ENCODE measurements around the gene RNU1-2.
"Not testable (repeated sequence)": the region's sequence is repeated elsewhere in the genome, so short reads cannot be mapped to it uniquely, and the experiment has no call there.

RNU1-2 gene

DNA sequence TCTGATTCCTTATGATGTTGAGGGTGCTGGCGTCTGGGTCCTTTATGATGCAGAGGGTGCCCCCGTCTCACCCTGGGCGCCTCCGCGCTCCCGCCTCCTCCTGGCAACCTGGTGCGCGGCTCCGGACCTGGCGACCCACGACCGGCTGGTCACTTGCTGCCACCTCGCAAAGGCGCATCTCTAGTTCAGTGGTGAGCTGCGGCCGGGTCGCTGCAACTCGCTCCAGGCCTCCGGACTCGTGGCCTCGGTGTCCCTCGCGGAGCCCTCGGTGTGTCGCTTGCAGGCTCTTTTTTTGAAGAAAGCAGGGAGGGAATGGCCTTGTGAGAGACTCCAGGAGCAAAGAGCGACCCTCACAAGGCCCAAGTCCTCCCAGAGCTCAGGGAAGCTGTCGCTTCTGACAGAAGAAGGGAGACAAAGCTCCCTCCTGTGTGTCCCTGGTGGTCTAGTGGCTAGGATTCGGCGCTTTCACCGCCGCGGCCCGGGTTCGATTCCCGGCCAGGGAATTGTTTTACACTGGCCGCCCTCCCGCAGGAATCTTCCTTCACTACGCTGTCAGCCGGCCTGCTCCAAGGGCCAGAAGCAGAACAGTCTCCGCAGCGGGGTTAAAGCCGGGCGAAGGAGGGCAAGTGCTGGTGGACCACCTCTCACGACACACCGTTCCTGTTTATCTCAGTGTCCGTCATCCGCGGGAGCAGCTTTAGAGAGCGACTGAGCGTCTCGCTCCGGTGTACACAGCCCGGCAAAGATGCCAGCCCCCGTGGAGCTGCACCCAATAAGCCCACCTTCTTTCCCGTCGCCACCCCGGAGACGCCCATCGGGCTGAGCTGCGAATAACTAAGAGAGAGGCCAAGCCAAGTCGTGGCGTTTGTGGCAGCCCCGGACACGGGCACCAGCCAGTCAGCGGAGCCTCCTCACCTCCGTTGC lies 23.4 kb upstream of the RNU1-2 start:
- peak overlapping the region in 1 of 2 donors; percentile 28 for H3K4me3 ChIP-seq (ENCODE audit: low read depth in 1 of 2, low read length in 2 of 2)
- H3K27ac ChIP-seq (ENCODE audit: low read depth, low read length); H3K9ac ChIP-seq (ENCODE audit: low read length); H3K36me3 ChIP-seq (ENCODE audit: insufficient read depth, low read length); H3K9me3 ChIP-seq (ENCODE audit: low read length); H3K27me3 ChIP-seq (ENCODE audit: control insufficient read depth in 1 of 2, insufficient read depth in 2 of 2, low read length in 2 of 2); H3K4me1 ChIP-seq (ENCODE audit: insufficient read depth, low read length): not testable (repeated sequence)

DNA sequence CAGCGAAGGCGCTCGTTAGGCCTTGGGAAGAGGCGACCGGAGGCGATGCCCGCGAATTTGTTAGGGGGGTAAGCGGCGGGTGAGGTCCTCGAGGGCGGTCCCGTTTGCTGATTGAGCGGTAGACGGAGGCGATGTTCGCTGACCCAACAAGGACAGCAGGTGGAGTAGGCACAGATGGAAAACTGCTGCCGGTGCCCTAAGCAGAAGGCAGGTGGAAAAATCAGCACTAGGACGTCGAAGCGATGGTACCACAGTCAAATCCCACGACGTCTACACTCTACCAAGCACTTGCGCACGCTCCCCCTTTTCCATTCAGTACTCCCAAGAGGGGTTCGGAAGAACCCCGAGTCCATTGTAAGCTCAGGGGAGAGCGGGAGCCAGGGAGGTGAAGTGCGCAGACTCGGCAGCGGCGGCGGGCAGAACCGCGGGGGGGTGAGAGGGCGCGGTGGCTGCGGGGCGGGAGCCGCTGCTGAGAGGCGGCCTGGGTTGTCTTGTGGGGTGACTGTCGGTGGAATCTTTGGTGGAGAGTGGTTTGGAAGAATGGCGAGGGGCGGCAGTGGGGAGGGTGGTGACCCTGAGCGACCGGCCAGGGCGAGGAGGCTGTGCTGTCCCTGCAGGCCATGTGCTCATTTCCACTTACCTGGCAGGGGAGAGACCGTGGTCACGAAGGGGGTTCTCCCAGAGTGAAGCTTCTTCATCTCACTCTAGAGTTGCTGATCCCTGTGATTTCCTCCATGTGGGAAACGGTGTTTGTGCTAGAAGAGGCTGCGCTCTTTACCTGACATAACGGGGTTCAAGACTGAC lies 22.5 kb upstream of the RNU1-2 start:
- not testable (repeated sequence) for H3K9me3 ChIP-seq (ENCODE audit: low read length); H3K4me1 ChIP-seq (ENCODE audit: insufficient read depth, low read length); H3K9ac ChIP-seq (ENCODE audit: low read length); H3K27me3 ChIP-seq (ENCODE audit: control insufficient read depth in 1 of 2, insufficient read depth in 2 of 2, low read length in 2 of 2); H3K27ac ChIP-seq (ENCODE audit: low read depth, low read length); H3K4me3 ChIP-seq (ENCODE audit: low read depth in 1 of 2, low read length in 2 of 2); H3K36me3 ChIP-seq (ENCODE audit: insufficient read depth, low read length)

DNA sequence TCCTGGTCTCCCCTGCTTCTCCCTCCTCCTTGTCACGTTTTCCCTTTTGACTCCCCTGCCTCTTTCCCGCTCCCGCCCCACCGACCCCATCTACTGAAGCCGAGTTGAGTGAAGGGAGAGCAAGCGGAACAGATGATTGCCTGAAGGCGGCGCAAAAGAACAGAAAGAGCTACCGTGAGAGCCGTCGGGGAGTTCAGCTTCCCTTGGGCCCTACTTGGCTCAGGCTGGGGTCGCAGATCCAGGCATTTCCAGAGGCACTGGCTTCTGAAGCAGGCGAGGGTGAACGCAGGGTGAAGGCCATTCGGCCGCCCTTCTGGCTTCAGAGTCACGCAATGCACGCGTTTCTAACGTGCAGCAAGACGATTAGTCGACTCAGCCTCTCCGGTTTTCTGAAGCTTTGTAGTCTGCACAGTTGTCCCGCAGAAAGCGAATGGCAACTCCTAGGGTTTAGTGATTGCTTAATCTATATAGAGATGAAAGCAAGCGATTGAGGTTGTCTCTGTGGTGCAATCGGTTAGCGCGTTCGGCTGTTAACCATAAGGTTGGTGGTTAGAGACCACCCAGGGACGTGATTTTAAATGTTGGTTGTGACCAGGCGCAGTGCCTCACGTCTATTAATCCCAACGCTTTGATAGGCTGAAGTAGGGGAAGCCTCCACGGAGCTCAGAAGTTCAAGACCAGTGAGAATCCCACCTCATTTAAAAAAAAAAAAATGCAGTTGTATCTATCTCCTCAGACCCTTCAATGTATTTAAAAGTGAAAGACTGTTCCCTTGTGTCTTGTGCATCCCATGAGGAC lies 20.6 kb upstream of the RNU1-2 start:
- not testable (repeated sequence) for H3K27me3 ChIP-seq (ENCODE audit: control insufficient read depth in 1 of 2, insufficient read depth in 2 of 2, low read length in 2 of 2); H3K4me1 ChIP-seq (ENCODE audit: insufficient read depth, low read length); H3K9ac ChIP-seq (ENCODE audit: low read length); H3K9me3 ChIP-seq (ENCODE audit: low read length); H3K36me3 ChIP-seq (ENCODE audit: insufficient read depth, low read length); H3K27ac ChIP-seq (ENCODE audit: low read depth, low read length); H3K4me3 ChIP-seq (ENCODE audit: low read depth in 1 of 2, low read length in 2 of 2)

DNA sequence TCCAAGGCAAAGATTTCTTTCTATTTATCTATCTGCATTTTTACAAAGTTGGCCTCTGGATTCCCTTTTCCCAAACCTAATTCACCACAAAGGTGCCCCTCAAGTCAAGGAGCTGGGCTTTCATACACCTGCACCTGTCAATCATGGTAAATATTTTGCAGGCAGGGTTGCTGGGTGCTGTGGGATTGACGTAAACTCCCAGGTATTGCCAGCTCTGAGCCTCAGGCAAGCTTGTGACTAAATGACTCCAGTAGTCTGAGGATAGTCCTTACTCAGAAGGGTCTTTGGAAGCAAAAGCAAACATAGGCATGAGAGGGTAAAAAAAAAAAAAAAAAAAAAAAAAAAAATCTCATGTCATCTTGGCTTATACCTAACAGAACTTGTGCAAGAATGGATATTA lies 14.0 kb upstream of the RNU1-2 start:
- H3K27ac ChIP-seq (ENCODE audit: low read depth, low read length); H3K9ac ChIP-seq (ENCODE audit: low read length); H3K27me3 ChIP-seq (ENCODE audit: control insufficient read depth in 1 of 2, insufficient read depth in 2 of 2, low read length in 2 of 2); H3K36me3 ChIP-seq (ENCODE audit: insufficient read depth, low read length); H3K4me3 ChIP-seq (ENCODE audit: low read depth in 1 of 2, low read length in 2 of 2); H3K4me1 ChIP-seq (ENCODE audit: insufficient read depth, low read length); H3K9me3 ChIP-seq (ENCODE audit: low read length): not testable (repeated sequence)

DNA sequence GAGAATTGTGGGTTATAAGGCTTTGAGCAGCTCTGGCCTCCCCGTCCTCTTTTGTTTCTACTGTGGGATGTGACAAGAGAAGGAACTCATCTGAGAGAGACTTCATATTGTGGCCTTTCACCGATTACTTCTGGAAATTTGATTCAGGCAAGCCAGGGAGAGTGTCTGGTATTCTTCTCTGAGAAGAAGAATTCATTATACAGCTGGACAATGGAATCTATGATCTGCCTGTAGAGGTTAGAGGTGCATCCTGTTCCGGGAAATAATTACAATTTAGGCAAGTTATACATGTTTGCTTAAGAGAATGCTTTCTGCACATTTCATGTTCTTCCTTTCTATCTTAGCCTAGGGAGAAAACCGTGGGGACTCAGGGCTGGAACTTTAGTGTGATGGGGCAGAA lies 12.8 kb upstream of the RNU1-2 start:
- no peak overlapping the region for H3K9ac ChIP-seq (ENCODE audit: low read length)
- H3K27ac ChIP-seq (ENCODE audit: low read depth, low read length) = no peak overlapping the region
- H3K27me3 ChIP-seq (ENCODE audit: control insufficient read depth in 1 of 2, insufficient read depth in 2 of 2, low read length in 2 of 2) = peaks cover 0 to 4% of the 10 kb centered on the region in 2 donors
- no peaks in the 10 kb centered on the region for H3K36me3 ChIP-seq (ENCODE audit: insufficient read depth, low read length)
- no peak overlapping the region for H3K4me3 ChIP-seq (ENCODE audit: low read depth in 1 of 2, low read length in 2 of 2)
- H3K4me1 ChIP-seq (ENCODE audit: insufficient read depth, low read length) = no peaks in the 10 kb centered on the region
- no peaks in the 10 kb centered on the region for H3K9me3 ChIP-seq (ENCODE audit: low read length)

DNA sequence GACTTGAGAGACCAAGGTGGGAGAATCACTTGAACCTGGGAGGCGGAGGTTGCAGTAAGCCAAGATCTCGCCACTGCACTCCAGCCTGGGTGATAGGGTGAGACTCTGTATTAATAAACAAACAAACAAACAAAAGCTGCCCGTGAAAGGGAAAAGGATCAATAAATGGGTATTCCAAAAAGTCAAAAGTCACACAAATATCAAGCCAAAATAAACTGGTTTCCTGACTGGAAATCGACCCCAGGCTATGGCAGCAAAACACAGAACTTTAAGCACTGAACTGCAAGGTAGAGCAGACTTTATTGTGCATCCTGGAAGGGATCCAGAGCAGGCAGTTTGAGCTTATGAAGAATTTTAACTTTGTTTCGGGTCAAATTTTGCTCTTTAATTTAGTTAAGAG lies 11.3 kb upstream of the RNU1-2 start:
- not testable (repeated sequence) for H3K36me3 ChIP-seq (ENCODE audit: insufficient read depth, low read length); H3K4me1 ChIP-seq (ENCODE audit: insufficient read depth, low read length); H3K27ac ChIP-seq (ENCODE audit: low read depth, low read length); H3K4me3 ChIP-seq (ENCODE audit: low read depth in 1 of 2, low read length in 2 of 2); H3K27me3 ChIP-seq (ENCODE audit: control insufficient read depth in 1 of 2, insufficient read depth in 2 of 2, low read length in 2 of 2); H3K9me3 ChIP-seq (ENCODE audit: low read length); H3K9ac ChIP-seq (ENCODE audit: low read length)

DNA sequence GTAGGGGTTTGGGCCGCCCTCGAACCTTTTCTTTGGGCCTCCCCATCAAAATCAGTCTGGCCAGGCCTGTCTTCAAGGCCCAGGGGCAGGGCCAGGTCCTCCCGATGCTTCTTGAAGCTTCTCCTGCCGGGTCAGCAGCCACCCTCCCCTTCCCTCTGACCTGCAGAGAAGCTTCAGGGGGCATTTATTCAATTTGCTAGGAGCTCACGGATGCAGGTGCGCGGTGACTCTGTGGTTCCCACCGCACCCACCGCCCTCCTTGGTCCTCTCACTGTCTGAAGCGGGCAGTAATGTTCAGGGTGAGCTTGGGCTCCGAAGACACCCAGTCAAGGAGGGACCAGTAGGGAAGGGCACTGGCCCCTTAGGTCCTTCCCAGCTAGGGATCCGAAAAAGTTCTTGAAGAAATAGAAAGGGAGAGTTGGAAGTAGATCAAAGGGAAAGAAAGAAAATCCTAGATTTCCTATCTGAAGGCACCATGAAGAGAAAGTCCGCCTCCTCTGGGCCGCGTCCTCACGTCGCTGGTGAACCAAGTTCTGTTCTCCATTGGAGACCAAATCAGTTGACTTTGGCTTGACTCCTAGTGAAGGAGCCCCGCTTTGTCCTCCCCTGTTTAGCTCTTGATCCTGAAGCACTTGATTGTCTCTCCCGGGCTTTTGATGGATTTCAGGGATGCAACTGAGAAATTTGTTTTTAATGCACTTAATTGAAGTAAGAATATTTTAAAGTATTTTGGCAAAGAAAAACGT lies 8.7 kb upstream of the RNU1-2 start:
- no peak overlapping the region for H3K4me3 ChIP-seq (ENCODE audit: low read depth in 1 of 2, low read length in 2 of 2)
- no peaks in the 10 kb centered on the region for H3K36me3 ChIP-seq (ENCODE audit: insufficient read depth, low read length)
- no peak overlapping the region for H3K9ac ChIP-seq (ENCODE audit: low read length)
- H3K9me3 ChIP-seq (ENCODE audit: low read length) = no peaks in the 10 kb centered on the region
- no peaks in the 10 kb centered on the region for H3K27me3 ChIP-seq (ENCODE audit: control insufficient read depth in 1 of 2, insufficient read depth in 2 of 2, low read length in 2 of 2)
- H3K27ac ChIP-seq (ENCODE audit: low read depth, low read length) = no peak overlapping the region
- peaks cover 4% of the 10 kb centered on the region for H3K4me1 ChIP-seq (ENCODE audit: insufficient read depth, low read length)

DNA sequence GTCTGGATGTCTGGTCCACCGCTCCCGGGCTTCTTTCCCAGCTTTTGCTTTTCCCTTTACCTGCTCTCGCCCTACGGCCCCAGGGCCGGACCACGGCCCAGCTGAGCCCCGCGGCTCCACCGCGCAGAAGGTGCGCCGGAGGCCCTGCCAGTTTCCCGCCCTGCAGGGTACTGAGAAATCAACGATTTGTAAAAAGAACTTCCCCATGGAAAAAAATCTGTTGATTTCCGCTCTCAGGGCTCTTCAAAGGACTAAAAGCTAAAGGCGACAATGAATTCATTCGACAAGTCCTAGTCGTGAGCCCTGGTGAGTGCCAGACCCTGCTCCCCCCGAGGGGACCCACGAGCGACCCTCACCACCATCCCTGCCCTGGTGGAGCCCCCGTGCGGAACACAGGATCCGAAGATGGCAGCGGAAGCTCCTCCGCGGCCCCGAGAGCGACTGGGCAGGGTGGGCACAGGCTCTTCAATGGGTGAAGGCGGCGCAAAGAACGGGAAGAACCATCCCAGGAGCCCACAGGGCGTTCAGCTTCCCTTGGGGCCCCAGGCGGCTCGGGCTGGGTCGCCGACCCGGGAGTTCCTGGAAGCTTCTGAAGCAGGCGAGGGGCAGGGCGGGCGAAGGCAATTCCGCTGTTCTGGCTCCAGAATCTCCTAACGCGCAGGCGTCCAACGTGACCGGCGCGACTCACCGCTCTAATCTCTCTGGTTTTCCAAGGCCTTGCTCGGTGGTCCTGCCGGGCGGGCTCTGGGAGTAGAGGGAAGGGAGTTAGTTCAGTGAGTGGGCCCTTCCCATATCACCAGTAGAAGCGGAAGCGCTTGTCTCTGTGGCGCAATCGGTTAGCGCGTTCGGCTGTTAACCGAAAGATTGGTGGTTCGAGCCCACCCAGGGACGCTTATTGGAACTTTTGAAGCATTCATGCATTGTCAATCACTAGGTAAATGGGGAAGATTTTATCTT lies 6.6 kb upstream of the RNU1-2 start:
- H3K4me3 ChIP-seq (ENCODE audit: low read depth in 1 of 2, low read length in 2 of 2) = peak overlapping the region; percentile 53 to 71
- H3K9ac ChIP-seq (ENCODE audit: low read length) = peak overlapping the region; percentile 49
- peak overlapping the region; percentile 59 for H3K27ac ChIP-seq (ENCODE audit: low read depth, low read length)
- H3K4me1 ChIP-seq (ENCODE audit: insufficient read depth, low read length) = peaks cover 4% of the 10 kb centered on the region
- no peaks in the 10 kb centered on the region for H3K36me3 ChIP-seq (ENCODE audit: insufficient read depth, low read length)
- no peaks in the 10 kb centered on the region for H3K9me3 ChIP-seq (ENCODE audit: low read length)
- no peaks in the 10 kb centered on the region for H3K27me3 ChIP-seq (ENCODE audit: control insufficient read depth in 1 of 2, insufficient read depth in 2 of 2, low read length in 2 of 2)

DNA sequence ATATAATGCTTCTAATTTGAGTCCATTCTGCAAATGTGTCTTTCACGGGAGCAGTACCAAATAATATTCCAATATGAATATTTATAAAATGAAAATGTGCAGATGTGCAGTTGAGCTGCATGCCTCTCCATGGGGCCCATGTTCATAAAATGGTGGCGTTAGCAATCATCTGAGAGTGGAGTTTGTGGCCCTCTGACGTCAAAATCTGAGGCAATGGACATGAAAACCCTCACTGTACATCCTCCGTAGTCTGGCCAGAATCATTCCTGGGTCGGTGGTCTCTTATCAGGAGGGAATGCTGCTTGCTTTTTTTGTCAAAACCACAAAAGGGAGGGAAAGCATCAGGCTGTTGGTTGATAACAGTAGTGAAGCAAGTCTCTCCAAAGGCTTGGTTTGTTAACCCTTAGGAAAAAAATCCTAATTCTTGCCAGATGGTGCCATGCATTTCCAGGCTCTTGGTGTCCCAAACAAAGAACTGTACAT lies 5.2 kb upstream of the RNU1-2 start:
- not testable (repeated sequence) for H3K36me3 ChIP-seq (ENCODE audit: insufficient read depth, low read length); H3K27ac ChIP-seq (ENCODE audit: low read depth, low read length); H3K4me3 ChIP-seq (ENCODE audit: low read depth in 1 of 2, low read length in 2 of 2); H3K27me3 ChIP-seq (ENCODE audit: control insufficient read depth in 1 of 2, insufficient read depth in 2 of 2, low read length in 2 of 2); H3K9me3 ChIP-seq (ENCODE audit: low read length); H3K9ac ChIP-seq (ENCODE audit: low read length); H3K4me1 ChIP-seq (ENCODE audit: insufficient read depth, low read length)

DNA sequence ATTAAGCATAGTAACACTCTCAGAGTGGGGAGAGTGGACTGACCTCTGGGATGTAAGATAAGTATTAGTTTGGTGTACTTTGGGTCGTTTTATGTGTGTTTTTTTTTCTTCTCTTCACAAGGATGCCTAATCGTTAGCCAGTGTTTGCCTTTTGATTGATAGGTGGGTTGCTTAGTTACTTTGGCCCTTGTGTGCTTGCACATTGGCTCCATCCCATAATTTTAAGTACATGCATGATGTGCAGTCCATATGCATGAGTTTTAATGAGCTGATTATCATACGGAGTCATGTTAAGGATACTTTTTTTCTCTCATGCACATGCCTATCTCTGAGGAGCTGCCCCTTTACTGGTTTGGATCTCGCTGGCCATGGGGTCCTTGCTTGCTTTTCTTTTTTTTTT lies 4.7 kb upstream of the RNU1-2 start:
- H3K4me1 ChIP-seq (ENCODE audit: insufficient read depth, low read length); H3K27me3 ChIP-seq (ENCODE audit: control insufficient read depth in 1 of 2, insufficient read depth in 2 of 2, low read length in 2 of 2); H3K36me3 ChIP-seq (ENCODE audit: insufficient read depth, low read length); H3K4me3 ChIP-seq (ENCODE audit: low read depth in 1 of 2, low read length in 2 of 2); H3K9me3 ChIP-seq (ENCODE audit: low read length); H3K27ac ChIP-seq (ENCODE audit: low read depth, low read length); H3K9ac ChIP-seq (ENCODE audit: low read length): not testable (repeated sequence)

Data from muscle layer of colon (tissue), 2 donors.